ENCODE measurements around the gene DOK3. TPM values are rescaled to one million over a fixed set of nuclear protein-coding genes. Genes with fewer than 3 reads are reported as not detected.
A peak's percentile ranks its signal among the peaks of the same experiment; 100 is the strongest.

Gene DOK3
- polyA plus RNA-seq, 1 donor (not counting 4 experiments of a cell fraction or from before 2014, with no cell fraction given): 1.7 TPM

GRCh38 chr5:177470759-177471536 is 38.7 kb downstream of the DOK3 start:
- dilution Hi-C loops (cut with MboI; ENCODE audit: extremely low pct_ligation_motif_present, low sequenced_read_pairs): no loop called here
- no peaks in the 10 kb centered on the region for H3K9me3 ChIP-seq (ENCODE audit: control insufficient read depth, low read depth, low read length)
- peaks cover 7 to 15% of the 10 kb centered on the region in 2 experiments for H3K36me3 ChIP-seq (ENCODE audit: control insufficient read depth in 2 of 2, extremely low read depth in 1 of 2, insufficient read depth in 2 of 2, low read length in 2 of 2)
- H3K27me3 ChIP-seq (ENCODE audit: control insufficient read depth, extremely low read depth, insufficient read depth, low read length): no peaks in the 10 kb centered on the region
- H3K79me2 ChIP-seq (ENCODE audit: control insufficient read depth, insufficient read depth, low read length): peaks cover 23% of the 10 kb centered on the region
- FAIRE-seq: peak; percentile 82
- no peak for TF ChIP-seq EZH2 (IDR thresholded peaks at IDR 0.05; ENCODE audit: low read length)
- no peak for TF ChIP-seq CTCF (optimal IDR thresholded peaks at IDR 0.05 in 1 of 3, IDR thresholded peaks at IDR 0.05 in 1 of 3, conservative IDR thresholded peaks at IDR 0.05 in 1 of 3; ENCODE audit: extremely low read depth in 1 of 3, insufficient read depth in 2 of 3, low read length in 3 of 3)
- peak overlapping the region; percentile 79 for H3K4me2 ChIP-seq (ENCODE audit: control insufficient read depth, extremely low read depth, insufficient read depth, low read depth, low read length)
- peaks cover 10% of the 10 kb centered on the region for H3K9me1 ChIP-seq (ENCODE audit: control insufficient read depth, extremely low read depth, insufficient read depth, low read length)
- no peak overlapping the region for H3K4me3 ChIP-seq (ENCODE audit: control insufficient read depth in 2 of 3, extremely low read depth in 1 of 3, insufficient read depth in 2 of 3, low read depth in 1 of 3, low read length in 3 of 3)
- no peak overlapping the region for H2AFZ ChIP-seq (ENCODE audit: control insufficient read depth, low read length)
- no peak overlapping the region for H3K27ac ChIP-seq (ENCODE audit: control insufficient read depth, insufficient read depth, low read length)
- no peak for DNase-seq (ENCODE audit: low read depth, low spot score)
- H3K4me1 ChIP-seq (ENCODE audit: control insufficient read depth, extremely low read depth, insufficient read depth, low read length): peaks cover 35% of the 10 kb centered on the region
- H4K20me1 ChIP-seq (ENCODE audit: control insufficient read depth, extremely low read depth, insufficient read depth, low read length): peaks cover 16% of the 10 kb centered on the region
- no peak overlapping the region for H3K9ac ChIP-seq (ENCODE audit: control insufficient read depth, extremely low read depth, insufficient read depth, low read length)

DNA sequence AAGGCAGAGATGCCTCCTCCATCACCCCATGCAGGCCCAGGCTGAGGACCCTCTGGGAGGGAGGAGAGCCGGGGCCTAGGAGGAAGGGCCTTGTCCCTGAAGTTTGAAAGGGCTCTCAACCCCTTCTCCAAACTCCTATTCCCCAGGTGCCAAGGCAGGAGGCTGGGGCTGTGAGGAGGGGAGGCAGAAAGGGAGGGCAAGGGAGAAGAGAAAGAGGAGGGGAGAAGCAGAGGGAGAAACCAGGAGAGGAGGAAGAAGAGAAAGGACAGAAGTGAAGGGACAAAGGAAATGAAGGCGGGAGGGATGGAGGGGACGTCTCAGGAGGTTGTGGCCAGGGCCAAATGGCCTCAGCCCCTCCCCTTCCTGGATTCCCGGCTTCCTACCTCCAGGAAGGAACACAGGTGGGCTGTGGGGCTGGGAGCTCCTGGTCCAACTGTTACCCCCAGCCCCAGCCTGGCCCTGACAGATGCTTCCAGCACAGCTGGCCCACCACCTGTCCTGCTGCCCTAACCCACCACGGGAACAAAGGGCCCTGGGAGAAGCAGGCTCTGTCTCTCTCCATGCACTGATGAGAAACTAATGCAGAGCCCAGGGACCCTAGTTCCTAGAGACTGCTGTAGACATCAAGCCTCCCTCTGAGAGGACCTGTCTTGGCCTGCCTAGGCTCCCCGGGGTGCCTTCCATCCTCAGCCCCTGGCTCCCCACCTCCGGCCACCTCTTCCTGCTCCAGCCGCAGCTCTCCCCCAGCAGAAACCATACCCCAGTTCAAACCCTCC is 39.7 kb downstream of the DOK3 start:
- H3K27me3 ChIP-seq (ENCODE audit: control insufficient read depth, extremely low read depth, insufficient read depth, low read length): no peaks in the 10 kb centered on the region
- H3K9me1 ChIP-seq (ENCODE audit: control insufficient read depth, extremely low read depth, insufficient read depth, low read length): peaks cover 10% of the 10 kb centered on the region
- peaks cover 23% of the 10 kb centered on the region for H3K79me2 ChIP-seq (ENCODE audit: control insufficient read depth, insufficient read depth, low read length)
- dilution Hi-C loops (cut with MboI; ENCODE audit: extremely low pct_ligation_motif_present, low sequenced_read_pairs): no loop called here
- no peak overlapping the region for H3K9ac ChIP-seq (ENCODE audit: control insufficient read depth, extremely low read depth, insufficient read depth, low read length)
- no peak overlapping the region for H3K27ac ChIP-seq (ENCODE audit: control insufficient read depth, insufficient read depth, low read length)
- peaks cover 35% of the 10 kb centered on the region for H3K4me1 ChIP-seq (ENCODE audit: control insufficient read depth, extremely low read depth, insufficient read depth, low read length)
- FAIRE-seq (no peak), DNase-seq (ENCODE audit: low read depth, low spot score) (no peak)
- H3K4me2 ChIP-seq (ENCODE audit: control insufficient read depth, extremely low read depth, insufficient read depth, low read depth, low read length): no peak overlapping the region
- TF ChIP-seq CTCF (optimal IDR thresholded peaks at IDR 0.05 in 1 of 3, IDR thresholded peaks at IDR 0.05 in 1 of 3, conservative IDR thresholded peaks at IDR 0.05 in 1 of 3; ENCODE audit: extremely low read depth in 1 of 3, insufficient read depth in 2 of 3, low read length in 3 of 3): no peak
- no peak for TF ChIP-seq EZH2 (IDR thresholded peaks at IDR 0.05; ENCODE audit: low read length)
- peaks cover 10 to 19% of the 10 kb centered on the region in 2 experiments for H3K36me3 ChIP-seq (ENCODE audit: control insufficient read depth in 2 of 2, extremely low read depth in 1 of 2, insufficient read depth in 2 of 2, low read length in 2 of 2)
- H3K9me3 ChIP-seq (ENCODE audit: control insufficient read depth, low read depth, low read length): no peaks in the 10 kb centered on the region
- peaks cover 16% of the 10 kb centered on the region for H4K20me1 ChIP-seq (ENCODE audit: control insufficient read depth, extremely low read depth, insufficient read depth, low read length)
- H2AFZ ChIP-seq (ENCODE audit: control insufficient read depth, low read length): no peak overlapping the region
- no peak overlapping the region for H3K4me3 ChIP-seq (ENCODE audit: control insufficient read depth in 2 of 3, extremely low read depth in 1 of 3, insufficient read depth in 2 of 3, low read depth in 1 of 3, low read length in 3 of 3)
